ENCODE results near the gene TAS1R1.
"Not testable (repeated sequence)": the region's sequence is repeated elsewhere in the genome, so short reads cannot be mapped to it uniquely, and the experiment has no call there.

Gene TAS1R1

DNA sequence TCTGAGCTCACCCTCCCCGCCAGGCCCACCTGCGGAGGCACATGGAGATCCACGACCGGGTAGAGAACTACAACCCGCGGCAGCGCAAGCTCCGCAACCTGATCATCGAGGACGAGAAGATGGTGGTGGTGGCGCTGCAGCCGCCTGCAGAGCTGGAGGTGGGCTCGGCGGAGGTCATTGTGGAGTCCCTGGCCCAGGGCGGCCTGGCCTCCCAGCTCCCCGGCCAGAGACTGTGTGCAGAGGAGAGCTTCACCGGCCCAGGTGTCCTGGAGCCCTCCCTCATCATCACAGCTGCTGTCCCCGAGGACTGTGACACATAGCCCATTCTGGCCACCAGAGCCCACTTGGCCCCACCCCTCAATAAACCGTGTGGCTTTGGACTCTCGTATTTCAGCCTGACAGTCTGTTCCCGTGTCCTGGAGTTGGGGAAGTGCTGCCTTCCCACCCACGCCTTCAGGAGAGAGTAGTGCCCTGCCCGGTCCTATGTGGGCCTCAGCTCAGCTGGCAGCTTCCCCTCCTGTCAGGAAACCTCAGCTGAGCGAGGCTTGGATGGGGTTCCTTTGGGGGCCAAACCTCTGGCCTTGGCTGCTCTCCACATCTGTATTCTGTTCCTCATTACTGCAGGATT is 33.9 kb downstream of the TAS1R1 start:
- DNase-seq (ENCODE audit: low read depth, low spot score): no peak

DNA sequence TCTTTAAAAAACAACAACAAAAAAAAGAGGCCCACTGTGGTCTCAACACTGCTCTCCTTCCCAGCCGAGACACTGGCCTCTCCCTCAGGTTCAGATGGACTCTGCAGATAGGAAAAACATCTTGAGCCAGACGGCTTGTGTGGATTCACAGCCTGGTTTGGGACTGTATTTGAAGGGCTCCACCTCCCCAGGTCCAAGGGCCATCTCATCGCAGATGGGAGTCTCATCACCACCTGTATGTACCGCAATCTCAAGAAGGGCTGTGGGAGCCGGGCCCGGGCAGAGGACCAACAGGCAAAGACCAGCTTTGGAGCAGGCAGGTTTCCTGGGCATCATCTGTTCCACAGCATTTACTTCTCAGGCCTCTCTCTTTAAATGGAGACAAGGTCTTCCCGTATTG is 34.9 kb downstream of the TAS1R1 start:
- no peak for DNase-seq (ENCODE audit: low read depth, low spot score)

DNA sequence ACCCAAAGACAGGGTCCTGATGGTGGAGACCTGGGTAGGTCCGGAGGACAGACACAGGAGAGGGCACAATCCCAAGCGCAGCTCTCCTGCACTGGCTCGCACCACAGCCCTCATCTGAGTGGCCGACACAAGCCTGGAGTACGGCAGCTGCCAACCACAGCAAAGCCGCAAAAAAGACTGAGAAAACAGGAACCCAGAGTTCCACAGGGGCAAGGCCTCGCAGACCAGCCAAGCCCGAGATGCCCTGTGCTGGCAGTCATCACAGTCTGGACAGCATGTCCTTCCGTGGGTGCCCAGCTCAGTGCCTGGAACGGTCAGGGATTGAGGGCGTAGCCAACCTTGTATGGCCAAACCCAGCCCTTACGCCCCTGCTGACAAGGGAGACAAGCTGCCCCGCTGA is 36.1 kb downstream of the TAS1R1 start:
- DNase-seq (ENCODE audit: low read depth, low spot score): no peak

DNA sequence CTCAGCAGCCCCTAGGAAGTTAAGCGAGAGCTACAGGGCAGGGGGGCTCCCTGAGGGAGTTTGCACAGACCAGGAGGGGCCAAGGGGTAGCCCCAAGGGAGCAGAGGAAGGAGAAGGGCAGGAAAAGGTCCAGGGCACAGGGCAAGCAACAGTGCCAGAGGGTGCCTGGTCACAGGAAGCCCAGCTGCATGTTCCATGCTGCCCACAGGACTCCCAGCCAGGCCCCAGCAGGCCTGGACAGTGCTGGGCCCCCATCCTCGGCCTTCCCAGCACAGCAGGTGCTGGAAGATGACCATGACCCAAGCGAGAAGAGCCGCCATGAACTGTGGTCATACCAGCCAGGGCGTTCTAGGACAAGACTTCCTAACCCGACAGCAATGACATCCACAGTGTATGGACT is 36.5 kb downstream of the TAS1R1 start:
- no peak for DNase-seq (ENCODE audit: low read depth, low spot score)

DNA sequence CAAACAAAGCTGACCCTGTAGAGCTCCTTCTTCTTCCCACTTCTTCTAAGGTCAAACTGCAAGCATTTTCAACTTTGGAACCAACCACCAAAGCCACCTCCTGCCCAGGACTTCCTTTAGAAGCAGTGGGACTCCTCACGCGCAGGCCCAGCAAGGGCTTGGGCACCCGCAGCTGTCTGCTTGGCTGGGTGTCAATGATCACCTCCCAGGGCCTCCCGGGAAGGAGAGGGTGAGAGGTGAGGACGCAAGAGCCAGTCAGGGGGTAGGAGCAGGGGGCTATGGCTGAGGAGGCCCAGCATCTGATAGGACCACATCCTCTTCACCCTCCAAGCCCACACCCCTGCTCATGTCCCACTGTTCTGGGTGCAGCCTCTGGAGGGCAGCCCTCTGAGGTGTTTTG is 37.3 kb downstream of the TAS1R1 start:
- DNase-seq (ENCODE audit: low read depth, low spot score): no peak

DNA sequence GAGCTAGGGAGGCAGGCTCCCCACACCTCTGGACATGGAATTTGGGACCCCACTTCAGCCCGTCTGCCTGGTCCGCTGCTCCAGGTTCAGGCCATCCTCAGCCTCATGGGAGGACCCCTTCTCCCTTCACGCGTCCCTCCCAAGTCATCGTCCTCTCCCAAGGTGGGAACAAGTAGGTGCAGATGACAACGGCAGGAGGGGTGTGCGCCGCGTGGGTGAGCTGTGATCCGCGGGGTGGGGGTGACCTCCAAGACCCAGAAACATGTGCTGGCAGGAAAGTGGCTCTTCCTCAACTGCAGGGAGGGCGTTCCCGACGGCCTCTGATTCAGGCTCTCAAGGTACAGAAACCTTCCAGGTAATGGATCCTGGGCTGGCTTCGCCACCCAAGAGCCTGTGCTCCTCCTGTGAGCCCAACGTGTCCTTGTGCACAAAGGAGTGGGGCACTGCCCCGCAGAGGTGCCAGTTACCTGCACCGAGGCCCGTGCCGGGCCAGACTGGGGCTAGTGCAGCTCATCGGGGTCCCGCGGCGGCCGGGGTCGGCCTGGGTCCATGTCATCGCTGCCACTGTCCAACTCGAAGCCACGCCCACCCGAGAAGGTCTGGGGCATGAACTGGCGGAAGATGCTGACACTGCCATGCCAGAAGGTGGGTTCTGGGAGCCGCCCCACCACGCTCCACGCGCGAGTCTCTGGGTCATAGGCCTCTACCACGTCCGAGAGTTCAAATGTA is 37.9 kb downstream of the TAS1R1 start:
- no peak for DNase-seq (ENCODE audit: low read depth, low spot score)

DNA sequence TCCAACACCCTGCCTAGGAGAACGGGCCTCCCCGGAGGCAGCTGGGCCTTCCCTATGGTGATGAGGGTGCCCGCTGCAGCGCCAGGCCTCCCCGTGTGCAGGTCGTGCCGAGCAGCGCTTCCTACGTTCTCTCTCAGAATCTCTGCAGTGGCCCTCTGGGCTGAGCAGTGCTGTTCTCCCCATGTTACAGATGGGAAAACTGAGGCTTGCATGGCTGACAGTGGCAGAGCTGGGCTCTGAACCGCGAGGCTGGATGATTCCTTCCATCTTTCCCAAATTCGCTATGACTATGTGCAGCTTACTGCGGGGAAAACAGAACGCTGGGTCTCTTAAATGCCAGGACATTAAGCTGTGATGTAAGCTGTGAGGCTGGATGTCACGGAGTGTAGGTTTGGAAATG is 38.7 kb downstream of the TAS1R1 start:
- no peak for DNase-seq (ENCODE audit: low read depth, low spot score)

DNA sequence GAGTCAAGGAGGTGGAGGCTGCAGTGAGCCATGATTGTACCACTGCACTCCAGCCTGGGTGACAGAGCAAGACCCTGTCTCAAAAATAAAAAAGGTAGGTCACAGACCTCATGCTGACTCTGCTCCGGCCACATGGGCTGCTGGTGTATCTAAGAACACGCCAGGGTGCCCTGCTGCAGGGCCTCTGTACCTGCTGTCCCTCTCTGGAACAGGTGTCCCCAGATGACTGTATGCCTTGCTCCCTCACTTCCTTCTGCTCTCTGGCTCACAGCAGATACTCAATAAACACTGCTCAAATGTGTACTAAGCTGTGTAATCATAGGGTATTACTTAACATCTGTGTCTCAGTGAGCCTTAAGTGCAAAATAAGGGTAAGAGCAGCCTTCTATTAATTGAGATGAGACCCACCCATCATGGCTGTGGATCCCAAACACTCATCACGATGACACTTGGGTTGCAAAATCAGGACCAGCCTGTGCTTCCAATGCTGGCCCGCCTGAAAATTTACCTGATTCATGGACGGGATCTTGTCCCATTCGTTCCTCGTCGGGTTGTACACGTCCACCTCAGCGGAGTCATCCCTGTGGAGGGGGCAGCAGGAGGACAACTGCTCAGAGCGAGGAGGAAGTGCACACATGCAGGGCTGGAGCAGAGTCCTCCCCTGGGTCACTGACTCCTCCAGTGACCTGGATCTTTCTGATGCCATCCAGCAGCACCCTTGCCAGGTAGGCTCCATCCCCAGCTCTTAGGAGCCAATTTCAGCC is 40.1 kb downstream of the TAS1R1 start:
- no peak for DNase-seq (ENCODE audit: low read depth, low spot score)

DNA sequence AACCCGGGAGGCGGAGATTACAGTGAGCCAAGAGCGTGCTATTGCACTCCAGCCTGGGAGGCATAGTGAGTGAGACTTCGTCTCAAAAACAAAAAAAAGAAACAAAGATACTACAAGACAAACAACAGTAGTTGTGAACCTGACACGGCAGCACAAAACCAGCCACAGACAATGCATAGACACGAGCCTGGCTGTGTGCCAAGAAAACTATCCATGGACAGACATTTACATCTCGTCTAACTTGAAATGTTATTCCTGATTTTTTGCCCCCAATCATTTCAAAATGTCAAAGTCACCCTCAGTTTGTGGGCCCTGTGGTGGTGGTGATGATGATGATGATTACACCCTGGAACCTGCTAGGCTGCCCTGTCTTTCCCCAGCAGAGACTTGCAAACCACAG is 41.2 kb downstream of the TAS1R1 start:
- no peak for DNase-seq (ENCODE audit: low read depth, low spot score)

DNA sequence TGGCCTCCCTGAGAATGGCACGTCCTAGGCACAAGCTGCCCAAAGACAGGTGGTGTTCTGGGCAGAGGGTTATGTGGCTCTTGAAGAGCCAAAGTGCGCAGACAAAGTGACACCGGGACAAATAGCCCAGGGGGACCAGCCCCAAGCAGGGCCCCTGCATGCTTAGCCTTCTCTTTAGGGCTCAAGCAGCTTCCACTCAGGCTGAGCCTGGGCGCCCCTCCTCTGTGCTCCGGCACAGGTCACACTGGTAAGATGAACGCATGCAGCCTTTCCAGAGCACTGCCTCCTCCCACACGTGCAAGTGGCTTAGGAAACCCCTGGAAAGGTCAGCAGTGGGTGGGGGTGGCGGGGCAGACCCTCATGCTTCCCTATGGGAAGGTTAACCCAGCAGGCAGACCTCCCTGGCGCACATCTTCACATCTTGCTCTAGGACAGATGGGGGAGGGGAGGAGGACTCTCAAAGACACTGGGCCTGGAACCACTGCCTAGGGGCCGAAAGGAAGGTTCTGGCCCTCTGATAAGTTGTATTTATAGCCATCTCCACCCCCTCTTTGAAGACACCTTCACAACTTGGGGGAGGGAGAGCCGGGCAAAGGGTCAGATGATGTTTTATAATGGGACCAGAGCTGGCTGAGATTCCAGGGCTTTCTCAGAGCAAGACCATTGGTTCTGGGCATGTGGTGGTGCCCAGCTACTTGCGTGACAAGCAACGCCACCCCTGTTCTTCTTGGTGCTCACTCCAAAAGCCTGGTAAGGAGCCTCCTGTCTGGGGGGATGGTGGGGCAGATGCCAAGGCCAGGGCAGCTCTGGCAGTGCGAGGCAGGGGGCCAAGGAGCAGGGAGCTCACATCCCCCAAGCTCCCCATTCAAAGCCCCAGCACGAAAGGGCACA is 42.0 kb downstream of the TAS1R1 start:
- DNase-seq (ENCODE audit: low read depth, low spot score): no peak

DNA sequence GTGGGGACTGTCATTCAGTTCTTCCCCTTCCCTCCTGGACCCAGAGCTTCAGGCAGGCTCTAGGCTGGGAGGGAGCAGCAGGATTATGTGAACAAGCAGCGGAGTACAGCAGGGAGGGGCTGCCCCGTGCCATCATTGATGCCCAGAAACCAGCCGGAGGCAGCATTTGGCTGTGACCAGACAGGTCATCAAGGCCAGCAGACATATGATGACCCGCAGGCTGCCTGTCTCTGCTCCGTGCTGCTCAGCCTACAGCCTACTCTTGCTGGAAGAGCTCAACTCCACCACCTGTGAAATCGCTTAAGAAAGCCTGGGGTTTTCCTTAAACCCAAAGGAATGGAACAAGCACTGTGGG is 42.6 kb downstream of the TAS1R1 start:
- DNase-seq (ENCODE audit: low read depth, low spot score): no peak

DNA sequence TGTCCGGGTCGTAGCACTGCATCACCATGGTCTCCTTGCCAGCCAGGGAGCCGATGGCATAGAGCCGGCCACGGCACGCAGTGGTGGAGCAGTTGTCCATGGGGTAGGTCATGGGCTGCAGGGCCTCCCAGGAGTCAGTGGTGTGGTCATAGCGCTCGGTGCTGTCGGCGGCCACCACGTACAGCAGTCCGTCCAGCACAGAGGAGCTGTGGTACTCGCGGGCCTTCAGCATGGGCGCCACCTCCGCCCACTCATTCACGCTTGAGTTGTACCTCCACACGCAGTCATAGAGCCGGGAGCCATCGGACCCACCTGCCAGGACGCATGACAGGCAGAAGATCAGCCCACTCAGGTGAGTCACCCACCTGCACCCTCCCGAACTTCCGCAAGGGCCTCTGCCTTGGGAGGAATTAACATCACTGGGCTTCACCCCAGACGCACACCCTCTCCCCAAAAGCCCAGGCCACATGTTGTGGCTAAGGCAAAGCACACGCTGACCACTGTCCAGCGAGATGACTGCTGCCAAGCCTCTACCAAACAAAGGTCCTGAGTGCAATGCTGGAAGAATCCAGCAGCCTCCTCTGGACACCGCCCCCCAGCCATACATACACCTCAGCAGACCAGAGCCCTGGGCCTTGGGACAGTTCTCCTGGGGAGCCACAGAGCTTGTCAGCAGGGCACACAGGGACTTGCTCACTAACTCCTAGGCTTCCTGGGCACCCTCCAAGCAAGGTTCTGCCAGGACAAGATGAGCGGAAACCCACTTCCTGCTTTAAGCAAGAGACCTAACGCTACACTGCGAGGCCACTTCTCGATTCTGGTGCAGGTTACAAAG is 44.3 kb downstream of the TAS1R1 start:
- no peak for DNase-seq (ENCODE audit: low read depth, low spot score)

DNA sequence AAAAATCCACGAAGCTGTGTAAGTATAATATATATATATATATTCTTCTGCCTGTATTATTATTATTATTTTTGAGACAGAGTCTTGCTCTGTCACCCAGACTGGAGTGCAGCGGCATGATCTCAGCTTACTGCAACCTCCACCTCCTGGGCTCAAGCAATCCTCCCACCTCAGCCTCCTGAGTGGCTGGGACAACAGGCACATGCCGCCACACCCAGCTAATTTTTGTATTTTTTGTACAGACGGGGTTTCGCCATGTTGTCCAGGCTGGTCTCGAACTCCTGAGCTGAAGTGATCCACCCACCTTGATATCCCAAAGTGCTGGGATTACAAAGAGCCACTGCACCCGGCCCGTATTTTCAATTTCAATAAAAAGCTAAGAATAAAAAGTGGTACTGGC is 44.9 kb downstream of the TAS1R1 start:
- not testable (repeated sequence) for DNase-seq (ENCODE audit: low read depth, low spot score)

DNA sequence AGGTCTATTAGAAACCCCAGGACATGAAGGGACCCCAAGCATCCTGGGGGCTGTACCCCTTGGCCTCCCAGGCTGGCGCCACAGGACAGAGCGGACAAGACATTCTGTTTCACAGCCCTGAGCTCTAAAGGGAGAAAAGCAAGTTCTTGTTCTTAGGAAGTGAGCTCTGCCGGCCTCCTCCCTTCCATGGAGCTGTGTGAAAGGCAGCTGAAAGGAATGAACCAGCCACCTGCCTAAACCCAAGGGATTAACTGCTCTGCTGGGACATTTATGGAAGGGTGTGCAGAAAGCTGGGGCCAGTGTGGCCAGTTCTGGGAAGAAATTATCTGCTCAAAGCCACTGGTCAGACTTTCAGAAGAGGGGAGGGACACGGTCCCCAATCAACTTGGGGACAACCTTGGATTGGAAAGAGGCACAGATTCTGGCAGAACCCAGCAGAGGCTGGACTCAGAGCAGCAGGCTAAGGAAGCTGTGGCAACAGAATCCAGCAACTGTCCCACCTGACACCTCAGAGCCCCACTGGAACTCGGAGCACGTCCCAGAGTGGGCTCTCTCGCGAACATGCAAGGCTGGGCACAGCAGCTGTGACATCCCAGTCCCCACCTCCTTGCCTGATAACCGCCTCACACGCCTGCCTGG is 45.4 kb downstream of the TAS1R1 start:
- peak; percentile 45 for DNase-seq (ENCODE audit: low read depth, low spot score)

DNA sequence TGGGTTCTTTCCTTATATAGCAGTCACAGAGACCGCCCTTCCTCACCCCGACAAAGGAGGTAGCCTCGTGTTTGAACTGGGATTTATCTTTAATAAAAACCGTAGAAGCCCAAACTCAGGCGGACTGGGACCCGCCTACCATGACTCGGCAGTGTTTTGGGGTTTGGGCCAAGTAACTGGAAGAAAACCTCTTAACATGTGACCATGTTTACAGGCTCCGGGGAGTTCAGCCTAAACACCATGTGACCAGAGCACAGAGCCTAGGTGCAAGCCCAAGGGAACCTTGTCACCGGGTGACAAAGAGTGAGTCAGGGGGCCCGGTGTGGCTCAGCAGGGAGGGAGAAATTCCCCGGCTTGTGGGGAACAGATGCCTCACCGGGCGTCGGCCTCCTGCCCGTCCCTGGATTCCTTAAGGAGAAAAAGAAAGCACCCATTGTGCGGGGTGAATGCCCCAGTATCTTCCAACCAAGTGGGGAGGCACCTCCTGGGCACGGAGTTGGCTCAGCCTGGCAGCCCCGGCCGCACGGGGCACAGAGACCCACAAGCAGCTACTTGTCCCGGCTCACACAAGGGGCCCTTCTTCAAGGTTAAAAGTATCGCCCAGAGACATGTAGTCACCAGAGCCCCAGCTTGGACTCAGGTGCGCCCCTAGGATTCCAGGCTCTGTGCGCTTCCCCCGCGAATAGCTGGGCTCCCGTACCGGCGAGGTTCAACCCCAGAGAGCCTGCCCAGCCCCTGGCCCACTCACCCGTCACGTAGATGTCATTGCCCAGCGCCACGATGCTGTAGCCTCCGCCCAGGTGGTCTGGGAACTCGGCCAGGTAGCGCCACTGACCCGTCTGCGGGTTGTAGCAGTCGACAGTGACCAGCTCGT is 46.2 kb downstream of the TAS1R1 start:
- DNase-seq (ENCODE audit: low read depth, low spot score): peak; percentile 91

DNA sequence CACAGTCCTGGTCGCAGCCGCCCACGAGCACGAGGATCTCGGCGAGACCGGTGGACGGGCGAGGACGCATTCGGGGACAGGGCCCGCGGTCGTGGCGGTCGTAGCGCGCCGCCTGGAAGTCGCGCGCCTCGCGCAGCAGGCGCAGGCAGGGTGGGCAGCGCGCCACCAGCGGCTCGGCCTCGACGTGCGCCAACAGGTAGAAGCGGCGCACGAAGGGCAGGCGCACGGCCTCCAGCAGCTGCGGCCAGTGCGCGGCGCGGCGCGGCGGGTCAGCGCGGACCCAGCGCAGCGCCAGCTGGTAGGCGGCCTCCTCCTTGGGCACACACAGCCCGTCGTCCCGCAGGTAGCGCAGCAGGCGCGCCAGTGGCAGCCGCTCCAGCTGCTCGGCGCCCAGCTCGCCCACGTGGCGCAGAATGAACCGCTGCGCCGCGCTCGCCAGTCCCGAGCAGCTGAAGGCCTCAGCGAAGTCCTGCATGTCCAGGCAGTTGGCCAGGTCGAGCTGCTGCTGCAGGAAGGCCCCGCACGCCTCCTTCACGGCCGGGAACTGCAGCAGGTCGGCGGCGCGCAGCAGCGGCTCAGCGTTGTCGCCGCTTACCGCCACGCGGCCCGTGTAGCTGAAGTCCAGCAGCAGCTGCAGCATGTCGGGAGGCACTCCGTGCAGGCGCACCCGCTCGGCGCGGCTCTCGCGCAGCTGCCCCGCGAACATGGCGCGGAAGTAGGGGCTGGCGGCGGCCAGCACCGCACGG is 47.0 kb downstream of the TAS1R1 start:
- DNase-seq (ENCODE audit: low read depth, low spot score): no peak

DNA sequence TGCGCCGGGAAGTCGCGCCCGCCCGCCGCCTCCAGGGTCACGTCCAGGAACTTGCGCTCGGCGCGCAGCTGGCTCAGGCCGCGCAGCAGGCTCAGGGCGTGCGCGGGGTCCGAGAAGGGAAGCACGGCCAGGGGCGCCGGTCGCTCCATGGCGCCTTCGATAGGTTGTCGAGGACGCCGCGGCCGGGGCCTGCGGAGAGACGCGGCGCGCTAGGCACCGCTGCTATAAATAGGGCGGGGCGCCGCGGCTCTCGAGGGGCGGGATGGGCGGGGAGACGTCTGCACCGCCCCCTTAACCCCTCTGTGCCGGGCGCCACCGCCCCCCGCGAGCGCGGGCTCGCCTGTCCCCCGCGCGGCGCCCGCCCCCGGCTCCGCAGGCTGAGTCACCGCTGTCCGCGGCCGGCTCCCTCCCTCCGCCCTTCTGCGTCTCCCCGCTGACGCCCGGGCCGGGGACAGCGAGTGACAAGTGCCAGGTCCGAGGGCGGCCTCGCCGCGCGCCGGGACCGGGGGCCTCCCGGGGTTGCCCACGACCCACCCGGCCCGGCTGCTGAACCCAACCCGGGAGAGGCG is 47.6 kb downstream of the TAS1R1 start, which contains the start of gene KLHL21:
Gene KLHL21 (minus strand): TSS at position 201 of the 569 bp plus-strand sequence. CDS start 52 bp downstream, at position 149.
- peak; percentile 97 for DNase-seq (ENCODE audit: low read depth, low spot score)

DNA sequence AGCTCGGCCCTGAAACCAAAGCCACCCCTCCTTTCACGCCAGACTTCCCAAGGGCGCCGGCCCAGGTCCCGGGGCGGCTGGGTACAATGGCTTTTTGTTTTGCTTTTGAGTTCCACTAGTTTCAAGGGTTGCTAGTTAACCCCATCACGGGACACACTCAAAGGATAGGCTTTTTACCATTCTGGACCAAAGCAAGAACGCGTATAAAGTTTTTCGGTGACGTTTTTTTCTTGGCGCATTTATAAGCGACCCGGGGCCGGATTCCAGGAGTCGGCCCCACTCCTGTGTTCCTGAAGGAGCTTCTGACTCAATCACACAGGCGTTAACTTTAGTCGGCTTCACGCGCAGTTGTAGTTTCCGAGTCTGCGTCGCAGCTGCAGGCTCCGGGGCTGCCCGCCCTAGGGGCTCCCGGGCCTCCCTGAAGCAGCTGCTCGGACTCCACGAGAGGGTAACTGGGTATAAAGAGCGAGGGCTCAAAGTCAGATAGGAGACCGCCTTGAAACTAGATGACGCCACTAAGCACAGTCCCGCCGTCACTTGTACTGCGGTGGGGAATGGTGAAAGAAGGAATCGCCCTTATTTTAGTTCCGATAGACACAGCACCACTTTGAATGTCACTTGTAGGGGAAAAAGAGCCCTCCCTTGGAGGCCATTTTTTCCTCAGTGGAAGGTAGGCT is 48.3 kb downstream of the TAS1R1 start:
- peak; percentile 88 for DNase-seq (ENCODE audit: low read depth, low spot score)

Measured in astrocyte of the hippocampus (primary cell).